Nucleus accumbens (tissue), 56 donors: ENCODE results near the gene AMOTL1.
A peak's percentile ranks its signal among the peaks of the same experiment; 100 is the strongest.
"Not testable (repeated sequence)": the region's sequence is repeated elsewhere in the genome, so short reads cannot be mapped to it uniquely, and the experiment has no call there.

Source experiments
- DNase-seq, 56 donors: peaks; one replicate each; lab custom pipeline; 2025; lab: John Stamatoyannopoulos, UW

Gene AMOTL1

DNA sequence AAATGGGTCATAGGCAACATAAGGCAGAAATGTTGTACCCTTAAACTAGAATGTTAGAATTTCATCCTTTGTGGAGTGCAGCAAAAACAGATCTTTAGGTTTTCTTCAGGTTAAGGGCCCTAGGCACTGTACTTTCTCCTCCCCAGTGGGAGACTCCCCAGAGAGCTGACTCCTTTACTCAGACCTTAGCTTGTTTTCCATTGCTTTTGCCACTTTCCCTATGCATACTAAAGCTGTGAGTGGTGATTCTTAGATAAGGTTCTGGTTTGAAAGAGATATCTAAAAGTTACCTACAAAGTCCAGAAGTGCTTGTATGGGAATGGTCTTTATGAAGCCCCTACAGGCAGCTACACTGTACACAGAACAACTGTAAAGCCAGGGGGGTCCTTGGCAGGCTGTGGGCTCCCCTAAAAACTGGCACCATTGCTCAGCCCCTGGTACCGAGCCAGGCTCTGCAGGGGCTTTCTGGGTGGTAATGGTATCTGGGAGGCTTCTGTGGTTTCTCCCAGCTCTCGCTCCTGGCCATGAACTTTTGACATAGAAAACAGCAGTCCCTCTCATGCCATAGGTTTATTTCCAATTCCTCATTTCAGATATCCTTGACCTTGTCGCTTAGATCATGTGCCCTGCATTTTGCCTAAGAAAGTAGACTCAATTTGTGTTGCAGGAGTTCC lies 23.2 kb downstream of the AMOTL1 start:
- no peak for DNase-seq

DNA sequence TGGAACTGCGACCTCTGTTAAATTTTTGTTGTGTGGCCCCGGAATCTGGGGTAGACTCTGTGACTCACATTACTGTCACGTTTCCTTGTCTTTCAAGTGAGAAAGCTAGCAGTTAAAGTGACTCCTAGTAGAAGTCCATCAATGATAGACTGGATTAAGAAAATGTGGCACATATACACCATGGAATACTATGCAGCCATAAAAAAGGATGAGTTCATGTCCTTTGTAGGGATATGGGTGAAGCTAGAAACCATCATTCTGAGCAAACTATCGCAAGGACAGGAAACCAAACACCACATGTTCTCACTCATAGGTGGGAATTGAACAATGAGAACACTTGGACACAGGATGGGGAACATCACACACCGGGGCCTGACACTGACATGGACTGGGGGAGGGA lies 23.8 kb downstream of the AMOTL1 start:
- DNase-seq: not testable (repeated sequence)

DNA sequence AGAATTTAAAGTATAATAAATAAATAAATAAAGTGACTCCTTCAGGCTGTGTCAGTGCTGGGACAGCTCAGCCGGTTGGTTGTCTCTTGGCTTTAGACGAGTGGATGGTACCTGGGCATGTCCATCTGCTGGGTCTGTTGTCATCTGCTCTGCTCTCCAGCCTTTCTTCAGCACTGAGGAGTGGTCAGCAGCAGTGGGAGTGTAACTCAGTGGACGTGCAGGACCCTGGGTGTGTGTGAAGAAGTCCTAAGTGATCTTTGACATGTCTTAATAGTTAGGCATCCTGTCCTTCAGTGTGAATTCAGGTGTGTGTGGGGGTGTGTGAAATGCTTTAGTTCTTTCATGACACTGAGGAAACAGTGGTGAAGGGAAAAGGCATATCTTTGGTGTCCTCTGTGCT lies 24.3 kb downstream of the AMOTL1 start:
- DNase-seq: no peak

DNA sequence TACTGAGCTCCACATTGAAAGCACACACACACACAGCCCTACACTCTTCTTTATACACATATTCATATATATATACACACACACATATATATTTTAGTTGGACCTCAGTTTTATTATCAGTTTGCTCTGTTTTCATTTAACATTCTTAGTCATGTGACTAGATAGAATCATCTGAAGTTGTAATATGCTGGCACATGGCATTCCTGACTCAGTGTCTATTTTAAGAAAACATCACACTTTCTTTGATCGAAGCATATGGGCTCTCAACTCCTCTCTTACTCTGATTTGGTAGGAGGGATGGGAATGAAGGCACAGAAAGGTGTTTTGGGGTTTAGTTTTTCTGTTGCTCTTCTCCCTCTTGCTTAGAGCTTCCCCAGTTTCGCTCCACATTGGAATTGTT lies 24.8 kb downstream of the AMOTL1 start:
- DNase-seq: no peak

DNA sequence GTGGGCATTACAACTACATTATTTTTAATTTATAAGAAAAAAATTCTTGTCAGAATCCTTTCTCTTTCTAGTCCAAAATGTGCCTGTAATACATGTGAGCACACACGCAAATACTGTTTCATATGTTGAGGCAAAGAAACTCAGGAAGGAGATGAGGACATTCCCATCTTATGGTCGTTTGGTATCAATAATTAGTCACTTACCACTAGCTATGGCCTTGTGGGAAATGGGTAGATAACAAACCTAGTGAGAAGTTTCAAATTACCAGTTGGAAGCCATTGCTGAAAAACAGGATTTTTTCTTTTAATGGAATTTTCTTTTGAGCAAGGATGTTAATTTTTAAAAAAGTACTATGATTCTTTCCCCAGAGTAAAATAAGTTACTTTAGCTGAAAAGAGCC lies 25.7 kb downstream of the AMOTL1 start:
- no peak for DNase-seq

DNA sequence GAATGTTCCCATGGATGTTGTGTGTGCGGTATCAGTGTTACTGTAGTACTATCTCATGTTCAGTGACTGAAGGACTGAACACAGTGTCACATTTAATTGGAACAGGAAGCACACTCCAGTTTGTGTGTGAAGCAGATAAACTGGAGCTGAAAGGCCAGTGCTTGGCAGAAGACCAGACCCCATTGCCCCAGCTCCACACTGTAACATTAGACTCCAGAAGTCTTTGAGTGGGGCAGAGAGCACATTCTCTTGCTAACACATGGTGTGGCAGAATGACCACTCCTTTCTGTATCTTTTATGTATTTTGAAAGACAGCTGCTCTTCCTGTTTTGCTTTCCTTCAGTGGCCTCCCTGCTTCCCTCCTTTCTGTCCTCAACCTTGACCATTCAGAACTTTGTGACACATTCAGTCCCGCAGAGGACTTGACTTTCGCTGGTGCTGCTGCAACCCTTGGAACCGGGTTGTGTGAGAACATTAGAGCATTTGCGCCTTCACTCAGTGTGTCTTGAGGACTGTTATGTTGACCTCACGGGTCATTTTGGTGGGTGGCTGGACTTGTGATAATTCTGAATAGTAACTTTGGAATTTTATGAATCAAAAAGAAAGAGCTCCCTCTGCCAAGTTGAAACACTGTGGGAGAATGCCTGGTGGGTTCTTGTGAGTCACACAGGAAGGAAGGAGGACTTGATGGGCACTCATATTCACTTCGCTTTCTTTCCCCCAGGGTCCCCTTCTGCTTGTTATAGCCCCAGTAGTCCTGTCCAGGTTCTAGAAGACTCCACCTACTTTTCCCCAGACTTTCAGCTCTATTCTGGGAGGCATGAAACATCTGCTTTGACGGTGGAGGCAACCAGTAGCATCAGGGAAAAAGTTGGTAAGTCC lies 26.4 kb downstream of the AMOTL1 start:
- DNase-seq: no peak

DNA sequence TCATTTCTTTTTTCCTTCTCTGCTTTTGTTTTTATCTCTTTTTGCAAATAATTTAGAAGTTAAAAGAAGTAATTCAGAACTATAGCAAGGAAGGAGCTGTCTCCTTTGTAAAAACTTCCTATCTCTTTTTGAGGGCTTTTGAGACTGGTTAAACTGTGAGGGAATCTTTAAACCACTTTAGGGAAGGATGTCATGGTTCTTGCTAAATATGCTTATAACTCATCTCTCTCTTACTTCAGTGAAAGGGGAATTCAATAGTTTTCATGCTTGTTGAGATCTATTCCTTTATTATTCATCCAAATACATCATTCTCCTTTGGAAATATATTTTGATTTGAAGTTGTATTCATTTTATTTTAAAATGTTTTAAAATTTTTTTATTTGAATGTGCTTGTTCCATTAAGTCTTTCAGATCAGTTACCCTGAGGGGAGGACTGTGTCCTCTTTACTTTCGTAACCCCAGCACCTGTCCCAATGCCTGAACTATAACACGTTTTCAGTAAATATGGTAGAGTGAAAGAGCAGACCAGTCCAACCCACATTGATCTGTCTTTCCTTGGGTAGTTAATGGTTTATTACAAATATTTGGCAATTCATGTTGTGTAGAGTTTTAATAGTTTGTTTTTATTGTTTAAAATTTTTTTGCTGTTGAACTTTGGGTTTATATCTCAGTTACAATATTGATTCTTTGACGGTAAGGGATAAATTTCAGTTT lies 27.5 kb downstream of the AMOTL1 start:
- no peak for DNase-seq

DNA sequence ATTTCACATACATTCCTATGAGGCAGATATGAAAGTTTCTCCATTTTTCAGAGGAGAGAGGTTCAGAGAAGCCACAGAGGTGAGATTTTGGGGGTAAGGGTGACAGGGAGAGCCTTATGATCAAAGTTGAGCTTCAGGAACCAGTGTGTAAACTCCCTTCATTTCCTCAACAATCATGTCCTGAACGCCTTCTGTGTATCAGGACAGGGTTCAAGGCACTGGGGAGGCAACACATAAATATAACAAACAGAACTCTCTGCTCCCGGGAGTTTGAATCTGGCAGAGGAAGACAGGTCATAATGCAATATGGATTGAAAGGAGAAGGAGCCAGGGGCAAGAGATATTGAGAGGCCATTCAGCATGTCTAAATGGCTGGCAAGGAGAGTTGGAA lies 28.0 kb downstream of the AMOTL1 start:
- DNase-seq: no peak

DNA sequence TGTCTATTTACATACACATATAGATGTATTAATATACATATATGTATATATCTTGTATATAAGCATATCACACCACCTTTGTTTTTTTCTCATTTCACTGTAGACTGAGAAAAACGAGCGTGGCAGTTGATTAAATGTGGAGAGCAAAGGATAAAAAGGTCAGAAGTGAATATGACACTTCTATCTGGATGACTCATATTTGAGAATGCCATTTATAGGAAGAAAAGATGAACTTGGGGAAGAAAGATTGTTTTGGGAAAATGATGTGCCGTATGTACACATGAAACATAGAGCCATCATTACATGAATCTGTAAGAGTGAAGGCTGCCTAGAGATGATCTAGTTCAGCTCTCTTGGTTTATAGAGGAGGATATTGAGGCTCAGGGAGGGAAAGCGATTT lies 28.7 kb downstream of the AMOTL1 start:
- DNase-seq: no peak

DNA sequence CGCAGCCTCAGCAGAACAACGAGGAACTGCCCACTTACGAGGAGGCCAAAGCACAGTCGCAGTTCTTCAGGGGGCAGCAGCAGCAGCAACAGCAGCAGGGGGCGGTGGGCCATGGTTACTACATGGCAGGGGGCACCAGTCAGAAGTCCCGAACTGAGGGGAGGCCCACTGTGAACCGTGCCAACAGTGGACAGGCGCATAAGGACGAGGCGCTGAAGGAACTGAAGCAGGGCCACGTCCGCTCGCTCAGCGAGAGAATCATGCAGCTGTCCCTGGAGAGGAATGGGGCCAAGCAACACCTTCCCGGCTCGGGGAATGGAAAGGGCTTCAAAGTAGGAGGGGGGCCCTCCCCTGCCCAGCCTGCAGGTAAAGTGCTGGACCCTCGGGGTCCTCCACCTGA lies 31.6 kb downstream of the AMOTL1 start:
- DNase-seq: no peak

DNA sequence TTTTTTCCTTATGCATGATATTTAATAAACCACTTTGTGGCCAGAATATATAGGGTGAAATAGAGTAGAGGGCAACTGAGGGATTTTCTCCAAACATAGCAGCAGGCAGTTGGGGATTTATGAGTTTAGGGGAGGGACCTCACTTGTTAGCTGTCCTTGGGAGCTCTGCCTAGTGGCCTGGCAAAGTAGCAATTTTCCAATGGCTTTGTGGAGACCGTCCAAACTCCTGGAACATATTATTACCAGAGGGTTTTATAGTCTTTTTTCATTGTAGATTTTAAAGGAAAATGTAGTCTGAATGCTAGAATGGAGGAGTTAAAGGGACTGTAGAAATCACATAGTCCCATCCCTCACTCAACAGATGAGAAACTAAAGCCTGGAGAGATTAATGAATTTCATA lies 32.3 kb downstream of the AMOTL1 start:
- DNase-seq: peak in 7 of 56 donors; percentile 5 to 32 (median 14)

DNA sequence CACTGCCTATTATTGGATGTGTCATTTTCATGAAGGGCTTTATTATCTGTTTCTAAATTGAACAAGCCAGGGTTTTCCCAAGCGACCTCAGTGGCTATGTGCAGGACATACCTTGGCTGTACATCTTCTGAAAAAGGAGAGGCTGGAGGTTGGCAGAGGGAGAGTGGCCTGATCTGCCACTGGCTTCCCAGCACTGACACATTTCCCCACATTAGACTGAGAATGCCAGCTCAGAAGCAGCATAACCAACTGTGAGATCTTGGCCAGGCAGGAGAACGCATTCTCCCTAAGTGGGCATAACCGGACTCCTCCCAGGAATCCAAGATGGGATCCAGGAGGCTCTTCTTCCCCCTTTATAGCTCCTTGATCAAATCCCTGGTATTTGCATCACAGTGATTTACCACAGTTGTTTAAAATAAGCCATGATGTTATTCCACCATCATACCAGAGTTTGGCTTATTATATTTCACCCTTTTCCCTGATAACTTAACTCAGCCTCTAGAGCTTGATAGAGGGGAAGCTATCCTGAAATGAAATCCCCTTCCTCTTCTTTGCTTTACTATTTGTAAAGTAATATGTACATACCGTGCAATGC lies 33.8 kb downstream of the AMOTL1 start:
- DNase-seq: no peak

DNA sequence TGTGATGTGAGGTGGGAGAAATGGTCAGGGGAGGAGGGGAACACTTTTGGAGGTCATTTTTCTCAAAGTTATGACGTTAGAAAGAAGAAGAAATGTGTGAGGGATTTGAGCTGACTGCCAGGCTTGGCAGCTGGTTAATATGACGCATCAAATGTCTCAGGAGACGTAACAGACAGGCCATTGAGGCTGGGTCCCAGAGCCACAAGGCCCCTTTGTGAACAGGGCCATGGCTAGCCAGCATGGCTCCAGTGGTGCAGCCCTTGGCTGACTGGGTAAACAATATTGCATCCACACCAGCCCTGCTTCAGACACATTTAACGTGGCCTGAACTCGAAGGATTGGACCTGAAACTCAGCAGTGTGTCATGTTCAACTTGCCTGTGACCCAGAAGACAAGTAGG lies 34.3 kb downstream of the AMOTL1 start:
- DNase-seq: peak in 26 of 56 donors; percentile 8 to 76 (median 26)

DNA sequence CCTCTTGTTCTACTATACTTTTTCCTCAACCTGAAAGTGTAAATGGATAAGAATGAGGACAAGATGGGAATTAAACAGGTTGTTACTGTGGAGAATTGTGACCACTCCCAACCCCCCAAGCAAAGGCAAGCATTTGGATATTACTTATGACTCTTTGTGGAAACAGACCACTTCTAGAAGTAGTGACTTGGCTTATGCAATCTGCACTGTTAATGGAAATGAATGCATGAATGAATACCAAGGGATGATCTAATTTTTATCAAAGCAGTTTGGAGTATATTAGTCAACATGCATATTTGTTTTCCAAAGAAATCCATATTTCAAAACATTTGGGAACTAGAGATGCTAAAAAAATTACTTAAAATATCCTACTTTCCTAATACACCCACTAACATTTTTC lies 35.3 kb downstream of the AMOTL1 start:
- DNase-seq: no peak

DNA sequence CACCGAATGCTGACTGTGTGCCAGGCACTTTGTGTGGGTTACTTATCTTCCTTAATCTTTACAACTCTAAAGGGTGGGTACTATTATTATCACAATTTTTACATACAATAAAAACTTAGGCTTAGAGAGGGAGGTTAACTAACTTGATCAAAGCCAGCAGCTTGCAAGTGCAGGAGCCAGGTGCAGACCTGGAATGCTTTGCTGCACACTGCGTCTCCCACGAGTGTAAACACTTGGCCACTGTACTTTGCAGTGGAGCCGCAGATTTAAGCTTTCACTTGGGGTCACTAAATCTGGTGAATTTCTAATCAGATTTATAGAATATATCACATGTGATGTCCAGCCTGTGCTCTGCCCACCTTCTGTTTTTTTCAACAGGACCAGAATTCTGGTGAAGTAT lies 36.7 kb downstream of the AMOTL1 start:
- no peak for DNase-seq

DNA sequence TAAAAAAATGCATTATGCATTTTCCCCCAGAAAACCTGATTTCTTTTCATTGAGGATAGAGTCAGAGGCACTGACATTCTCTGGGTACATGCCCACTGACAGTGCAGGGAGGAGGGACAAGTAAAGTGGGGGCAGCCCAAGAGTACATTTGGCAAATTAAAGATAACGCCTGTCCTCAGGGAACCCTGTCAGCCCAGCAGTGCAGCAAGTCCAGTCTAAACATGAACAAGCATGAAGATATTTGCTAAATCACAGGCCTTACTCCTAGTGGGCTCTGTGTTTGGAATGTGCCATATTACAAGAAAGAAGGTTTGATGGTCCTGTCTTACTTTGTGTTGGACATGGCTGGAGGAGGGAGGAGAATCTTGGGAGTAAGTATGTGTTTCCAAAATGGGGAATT lies 37.9 kb downstream of the AMOTL1 start:
- no peak for DNase-seq

DNA sequence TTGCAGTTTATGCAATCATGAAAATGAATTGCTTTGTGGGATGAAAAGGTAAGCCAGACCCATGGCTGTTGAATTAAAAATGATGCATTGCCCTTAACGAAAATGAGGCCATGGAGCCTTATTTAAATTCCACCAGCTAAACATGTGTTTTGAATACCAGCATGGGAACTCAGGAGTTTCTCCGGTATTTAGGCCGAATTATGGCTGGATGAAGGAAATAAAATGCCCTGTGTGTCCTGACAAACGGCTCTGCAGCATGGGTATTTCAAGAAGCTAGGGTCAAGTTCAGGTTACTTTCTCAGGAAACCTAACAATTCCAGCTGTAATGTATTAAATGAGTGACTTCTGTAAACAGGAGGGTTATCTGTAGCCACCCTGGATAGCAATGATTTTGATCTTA lies 38.3 kb downstream of the AMOTL1 start:
- no peak for DNase-seq

DNA sequence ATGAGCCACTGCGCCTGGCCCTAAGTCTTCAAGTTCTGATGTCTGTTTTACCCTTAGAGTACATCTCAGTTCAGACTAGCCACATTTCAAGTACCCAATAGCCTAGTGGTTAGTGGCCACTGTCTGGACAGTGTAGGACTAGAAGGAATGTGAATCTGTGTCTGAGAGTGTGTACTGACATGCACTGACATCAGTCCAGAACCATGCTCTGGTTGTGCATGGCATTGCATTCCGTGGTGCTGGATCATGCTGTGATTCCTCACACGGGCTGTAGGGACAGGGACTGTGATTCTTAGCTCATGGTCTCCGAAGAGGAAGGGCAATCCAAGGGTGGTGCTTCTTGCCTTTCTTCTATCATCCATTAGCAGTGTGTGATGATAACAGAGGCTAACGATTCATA lies 41.1 kb downstream of the AMOTL1 start:
- DNase-seq: no peak

DNA sequence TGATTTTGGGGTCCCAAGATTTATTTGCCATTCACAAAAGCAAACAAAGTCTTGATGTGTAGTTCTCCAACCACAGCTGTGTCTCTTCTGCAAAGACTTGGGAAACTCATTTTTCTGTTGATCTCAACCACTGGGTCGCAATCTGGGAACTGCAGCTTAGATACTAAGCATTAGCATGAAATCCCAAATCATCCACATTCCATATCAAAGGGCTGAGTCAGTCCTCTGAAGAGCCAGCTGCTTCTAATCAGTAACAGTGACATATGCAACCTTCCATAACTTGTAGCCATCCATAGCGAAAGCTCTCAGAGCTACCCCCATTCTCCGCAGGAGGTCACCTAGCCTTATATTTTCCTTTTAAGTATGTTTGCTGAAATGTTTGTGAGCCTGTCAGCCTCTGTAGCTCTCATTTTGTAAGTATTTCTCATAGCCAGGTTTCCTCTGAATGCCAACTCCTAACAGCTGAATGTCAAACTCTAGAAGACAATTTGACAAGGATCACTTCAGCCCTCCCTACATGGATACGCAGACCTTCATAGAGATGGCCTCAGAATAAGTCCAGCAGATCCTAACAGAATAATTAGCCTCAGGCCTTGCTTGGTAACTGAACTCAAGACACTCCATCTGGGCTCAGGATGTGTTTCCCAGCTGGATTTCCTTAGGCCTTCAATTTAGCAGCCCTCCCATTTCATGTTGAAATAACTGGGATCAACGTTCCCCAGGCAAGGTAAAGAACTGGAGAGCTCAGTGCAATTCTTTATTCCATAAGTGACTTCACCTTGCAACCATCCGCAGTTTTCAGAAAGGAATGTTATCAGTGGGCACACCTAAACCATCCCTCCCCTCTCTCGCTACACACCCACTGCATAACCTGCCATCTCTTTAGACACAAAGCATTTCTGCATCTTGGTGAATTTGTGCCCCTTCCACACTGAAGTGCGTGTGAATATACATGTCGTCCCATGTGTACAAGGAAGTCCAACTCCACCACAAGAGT lies 44.9 kb downstream of the AMOTL1 start:
- not testable (repeated sequence) for DNase-seq
